ENCODE data around the gene TLCD1. TPM values are rescaled to one million over a fixed set of nuclear protein-coding genes. Genes with fewer than 3 reads are reported as not detected.

TLCD1 gene
- total and polyA plus RNA-seq, 2 donors (not counting 1 experiment from before 2014, with no cell fraction given), result 0.49 to 3.1 TPM

- POLR2A ChIA-PET, result interaction anchor here (13.3 kb wide), 1 partner anchor 11 kb away, joined by 511 read pairs; the partner anchor contains the start of gene TRAF4
- CTCF ChIA-PET, result interaction anchor here (15.9 kb wide), 1 partner anchor 13 kb away, joined by 1020 read pairs; the partner anchor contains the start of gene TRAF4
- DNase-seq (no peak), ATAC-seq (ENCODE audit: low read depth) (no peak)
- no peak overlapping the region for H3K4me3 Mint-ChIP-seq
- H3K4me2 ChIP-seq (replicated peaks; ENCODE audit: low read depth, low read length, poor library complexity, severe bottlenecking), result no peak overlapping the region
- no peak overlapping the region for H3K9ac ChIP-seq (ENCODE audit: low read length)
- no peaks in the 10 kb centered on the region for H3K27me3 ChIP-seq (replicated peaks in 1 of 4; ENCODE audit: control extremely low read depth in 1 of 4, control insufficient read depth in 3 of 4, insufficient read depth in 4 of 4, low read length in 3 of 4)
- TF ChIP-seq EZH2 (IDR thresholded peaks at IDR 0.05; ENCODE audit: borderline replicate concordance, insufficient read depth, low read depth, low read length, poor library complexity, severe bottlenecking), result no peak
- TF ChIP-seq, protein P1, sequence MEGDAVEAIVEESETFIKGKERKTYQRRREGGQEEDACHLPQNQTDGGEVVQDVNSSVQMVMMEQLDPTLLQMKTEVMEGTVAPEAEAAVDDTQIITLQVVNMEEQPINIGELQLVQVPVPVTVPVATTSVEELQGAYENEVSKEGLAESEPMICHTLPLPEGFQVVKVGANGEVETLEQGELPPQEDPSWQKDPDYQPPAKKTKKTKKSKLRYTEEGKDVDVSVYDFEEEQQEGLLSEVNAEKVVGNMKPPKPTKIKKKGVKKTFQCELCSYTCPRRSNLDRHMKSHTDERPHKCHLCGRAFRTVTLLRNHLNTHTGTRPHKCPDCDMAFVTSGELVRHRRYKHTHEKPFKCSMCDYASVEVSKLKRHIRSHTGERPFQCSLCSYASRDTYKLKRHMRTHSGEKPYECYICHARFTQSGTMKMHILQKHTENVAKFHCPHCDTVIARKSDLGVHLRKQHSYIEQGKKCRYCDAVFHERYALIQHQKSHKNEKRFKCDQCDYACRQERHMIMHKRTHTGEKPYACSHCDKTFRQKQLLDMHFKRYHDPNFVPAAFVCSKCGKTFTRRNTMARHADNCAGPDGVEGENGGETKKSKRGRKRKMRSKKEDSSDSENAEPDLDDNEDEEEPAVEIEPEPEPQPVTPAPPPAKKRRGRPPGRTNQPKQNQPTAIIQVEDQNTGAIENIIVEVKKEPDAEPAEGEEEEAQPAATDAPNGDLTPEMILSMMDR (IDR thresholded peaks at IDR 0.05), result no peak
- peak overlapping the region in 1 of 2 donors; percentile 36 for H3K27ac ChIP-seq (ENCODE audit: low read length in 2 of 2)
- peak overlapping the region; percentile 81 for H3K27ac Mint-ChIP-seq
- peaks cover 0 to 11% of the 10 kb centered on the region in 2 experiments for H3K36me3 ChIP-seq (replicated peaks in 1 of 2; ENCODE audit: control extremely low read depth in 1 of 2, control insufficient read depth in 1 of 2, extremely low read depth in 1 of 2, insufficient read depth in 2 of 2, low read length in 1 of 2)
- no peaks in the 10 kb centered on the region for H3K9me3 Mint-ChIP-seq (ENCODE audit: insufficient read depth)
- H3K27me3 Mint-ChIP-seq, result no peaks in the 10 kb centered on the region
- peaks cover 61% of the 10 kb centered on the region for H3K4me1 Mint-ChIP-seq
- peaks cover 0 to 11% (median 0%) of the 10 kb centered on the region in 3 donors for H3K9me3 ChIP-seq (ENCODE audit: control extremely low read depth in 1 of 3, control insufficient read depth in 2 of 3, insufficient read depth in 1 of 3, low read length in 2 of 3)
- no peak overlapping the region for H2AFZ ChIP-seq (ENCODE audit: insufficient read depth, low read depth, low read length, poor library complexity, severe bottlenecking)
- intact Hi-C loops (cut with micrococcal nuclease), result no loop called here
- H3K4me3 ChIP-seq (ENCODE audit: control extremely low read depth in 1 of 5, extremely low read depth in 1 of 5, insufficient read depth in 1 of 5, low read depth in 2 of 5, low read length in 4 of 5), result no peak overlapping the region
- peaks cover 51 to 57% of the 10 kb centered on the region in 2 donors for H3K4me1 ChIP-seq (ENCODE audit: control insufficient read depth in 2 of 2, insufficient read depth in 2 of 2, low read length in 2 of 2)
- H3K79me2 ChIP-seq (ENCODE audit: control insufficient read depth, insufficient read depth, low read length), result peaks cover 57% of the 10 kb centered on the region
- no peaks in the 10 kb centered on the region for H4K20me1 ChIP-seq (ENCODE audit: control insufficient read depth, insufficient read depth, low read length, poor library complexity, severe bottlenecking)
- no CpG with 5 or more reads among the region's 1 CpG for WGBS (ENCODE audit: insufficient coverage)
Observed at GRCh38 chr17:28733346-28733745, 7.3 kb upstream of the TLCD1 start.

DNA sequence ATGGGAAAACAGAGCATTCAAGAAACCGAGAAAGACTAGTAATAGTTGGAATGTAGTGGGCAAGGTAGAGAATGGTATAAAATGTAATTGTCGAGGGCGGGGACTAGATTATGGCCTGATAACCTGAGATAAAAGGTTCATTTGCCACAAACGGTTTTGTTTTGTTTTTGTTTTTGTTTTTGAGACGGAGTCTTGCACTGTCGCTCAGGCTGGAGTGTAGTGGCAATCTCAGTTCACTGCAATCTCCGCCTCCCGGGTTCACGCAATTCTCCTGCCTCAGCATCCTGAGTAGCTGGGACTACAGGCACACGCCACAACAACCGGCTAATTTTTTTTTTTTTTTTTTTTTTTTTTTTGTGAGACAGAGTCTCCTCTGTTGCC, 3.9 kb upstream of the TLCD1 start:
- Histone ChIP-seq H3K4me3 (ENCODE audit: control extremely low read depth in 1 of 5, extremely low read depth in 1 of 5, insufficient read depth in 1 of 5, low read depth in 2 of 5, low read length in 4 of 5) (no peak overlapping the region), H3K9ac (ENCODE audit: low read length) (no peak overlapping the region), H3K27ac (ENCODE audit: low read length in 2 of 2) (peak overlapping the region in 1 of 2 donors; percentile 97), H3K4me1 (ENCODE audit: control insufficient read depth in 2 of 2, insufficient read depth in 2 of 2, low read length in 2 of 2) (peaks cover 45 to 59% of the 10 kb centered on the region in 2 donors), H3K9me3 (ENCODE audit: control extremely low read depth in 1 of 3, control insufficient read depth in 2 of 3, insufficient read depth in 1 of 3, low read length in 2 of 3) (no peaks in the 10 kb centered on the region), H3K4me2 (replicated peaks; ENCODE audit: low read depth, low read length, poor library complexity, severe bottlenecking) (no peak overlapping the region), H3K79me2 (ENCODE audit: control insufficient read depth, insufficient read depth, low read length) (peaks cover 42% of the 10 kb centered on the region), H2AFZ (ENCODE audit: insufficient read depth, low read depth, low read length, poor library complexity, severe bottlenecking) (no peak overlapping the region), H4K20me1 (ENCODE audit: control insufficient read depth, insufficient read depth, low read length, poor library complexity, severe bottlenecking) (peaks cover 10% of the 10 kb centered on the region), H3K36me3 (replicated peaks in 1 of 2; ENCODE audit: control extremely low read depth in 1 of 2, control insufficient read depth in 1 of 2, extremely low read depth in 1 of 2, insufficient read depth in 2 of 2, low read length in 1 of 2) (peaks cover 0 to 4% of the 10 kb centered on the region in 2 experiments), H3K27me3 (replicated peaks in 1 of 4; ENCODE audit: control extremely low read depth in 1 of 4, control insufficient read depth in 3 of 4, insufficient read depth in 4 of 4, low read length in 3 of 4) (no peaks in the 10 kb centered on the region)
- TF ChIP-seq, protein P1 (IDR thresholded peaks at IDR 0.05), result no peak
- no peak for TF ChIP-seq EZH2 (IDR thresholded peaks at IDR 0.05; ENCODE audit: borderline replicate concordance, insufficient read depth, low read depth, low read length, poor library complexity, severe bottlenecking)
- ATAC-seq (ENCODE audit: low read depth), result no peak
- Mint-ChIP-seq H3K4me3 (peak overlapping the region; percentile 13), H3K27ac (peak overlapping the region; percentile 20), H3K4me1 (peaks cover 59% of the 10 kb centered on the region), H3K27me3 (no peaks in the 10 kb centered on the region), H3K9me3 (ENCODE audit: insufficient read depth) (no peaks in the 10 kb centered on the region)
- DNase-seq, result no peak
- WGBS (ENCODE audit: insufficient coverage), result 88% methylated on average over 9 of the region's 11 CpGs
- ChIA-PET POLR2A (interaction anchor here (0.7 to 13.3 kb wide), 5 partner anchors 10 to 564 kb away, joined by 5 to 511 read pairs (median 20); partner anchors contain the start of genes PROCA1, RPL23A and TRAF4), CTCF (interaction anchor here (15.9 kb wide), 1 partner anchor 16 kb away, joined by 1020 read pairs; the partner anchor contains the start of gene TRAF4)
- intact Hi-C loops (cut with micrococcal nuclease), result loop anchor here (2.0 kb wide), 1 partner anchor 83 kb away; no protein-coding TSS in a partner anchor
